Endothelial cell of umbilical vein (primary cell): ENCODE results near the gene DDX10. TPM values are rescaled to one million over a fixed set of nuclear protein-coding genes. Genes with fewer than 3 reads are reported as not detected.

Experiments used
- BruUV-seq: library from RNA; stranded (reverse); fragments of 400-500 nt; replicated peaks from 2 replicates; lab custom pipeline; 2021; lab: Mats Ljungman, UMichigan
- CTCF ChIA-PET: fragments of 300-600, 350-600 bp; sonication (Branson Sonifier 250); formaldehyde crosslinking; loops from one replicate; lab custom pipeline; 2021; ENCODE audit warnings: antibody characterized with exemption, inconsistent platforms; lab: Charles Lee
- POLR2A ChIA-PET: fragments of 300-600, 350-600 bp; sonication (Branson Sonifier 250); formaldehyde crosslinking; loops from one replicate; lab custom pipeline; 2021; ENCODE audit warnings: antibody characterized with exemption, inconsistent platforms; lab: Charles Lee
- DNase-seq: peaks from one replicate; pipeline ENCODE4 v3.0.0-alpha.2; 2011; ENCODE audit warnings: low read depth, low spot score
- FAIRE-seq: peaks from 2 replicates; lab custom pipeline; 2011; peaks lifted over from hg19 to GRCh38; lab: Jason Lieb, UNC
- H2AFZ ChIP-seq: 2 replicates; pipeline ENCODE4 v1.6.0; 2012; ENCODE audit warnings: low read depth, low read length, control low read depth, inconsistent platforms
- H3K27ac ChIP-seq: 2 replicates; pipeline ENCODE4 v1.5.1; 2011; ENCODE audit warnings: low read depth, mild to moderate bottlenecking, control low read depth, low read length, moderate library complexity; ENCODE audit not compliant: insufficient read depth
- H3K27me3 ChIP-seq, 2 experiments: 2 replicates each; pipeline versions ENCODE4 v1.6.0 to v1.6.1; 2011; ENCODE audit warnings: low read length in 2 of 2, mixed read lengths in 1 of 2; ENCODE audit not compliant: control insufficient read depth in 2 of 2, insufficient read depth in 2 of 2
- H3K36me3 ChIP-seq, 2 experiments: 2 replicates in 1 of 2; 3 replicates in 1 of 2; pipeline ENCODE4 v1.5.1; 2011; ENCODE audit warnings: low read length in 2 of 2, mild to moderate bottlenecking in 1 of 2, moderate library complexity in 1 of 2; ENCODE audit not compliant: control insufficient read depth in 2 of 2, insufficient read depth in 2 of 2; ENCODE audit errors: extremely low read depth in 1 of 2
- H3K4me1 ChIP-seq: 3 replicates; pipeline ENCODE4 v1.5.1; 2011; ENCODE audit warnings: mild to moderate bottlenecking, low read length; ENCODE audit not compliant: control insufficient read depth, insufficient read depth; ENCODE audit errors: extremely low read depth
- H3K4me2 ChIP-seq: 2 replicates; pipeline ENCODE4 v1.6.1; 2011; ENCODE audit warnings: low read length, control low read depth, mixed read lengths; ENCODE audit not compliant: insufficient read depth
- H3K4me3 ChIP-seq, 3 experiments: fragments of 200-600 bp in 1 of 3; sonication (generic), shearing (Covaris generic) in 1 of 3; replicated peaks in 1 of 3; 2 replicates each; pipeline ENCODE4 v1.5.1; 2011 to 2016; ENCODE audit warnings: control low read depth in 3 of 3, low read length in 3 of 3, mild to moderate bottlenecking in 2 of 3, inconsistent platforms in 1 of 3, low read depth in 1 of 3, moderate library complexity in 1 of 3; ENCODE audit not compliant: insufficient read depth in 1 of 3
- H3K79me2 ChIP-seq: 2 replicates; pipeline ENCODE4 v1.6.0; 2012; ENCODE audit warnings: low read length, inconsistent platforms; ENCODE audit not compliant: control insufficient read depth, insufficient read depth
- H3K9ac ChIP-seq: replicated peaks from 2 replicates; pipeline ENCODE3; 2011; ENCODE audit warnings: low read length, control low read depth; ENCODE audit not compliant: insufficient read depth; ENCODE audit errors: extremely low read depth
- H3K9me1 ChIP-seq: replicated peaks from 3 replicates; pipeline ENCODE4 v1.6.0; 2011; ENCODE audit warnings: mild to moderate bottlenecking, low read length; ENCODE audit not compliant: control insufficient read depth, insufficient read depth; ENCODE audit errors: extremely low read depth
- H3K9me3 ChIP-seq: replicated peaks from 2 replicates; pipeline ENCODE4 v1.5.1; 2012; ENCODE audit warnings: low read length, inconsistent platforms; ENCODE audit not compliant: control insufficient read depth, insufficient read depth
- H4K20me1 ChIP-seq: replicated peaks from 2 replicates; pipeline ENCODE3; 2011; ENCODE audit warnings: mild to moderate bottlenecking, low read length; ENCODE audit not compliant: control insufficient read depth, insufficient read depth; ENCODE audit errors: extremely low read depth
- EZH2 ChIP-seq: IDR thresholded peaks from 2 replicates; pipeline ENCODE4 v1.6.1; 2012; ENCODE audit warnings: borderline replicate concordance, low read depth, mild to moderate bottlenecking, moderate library complexity, low read length, inconsistent platforms; ENCODE audit not compliant: severe bottlenecking
- FOS ChIP-seq: IDR thresholded peaks from 2 replicates; pipeline ENCODE4 v1.6.1; 2011; ENCODE audit warnings: mild to moderate bottlenecking, low read length, moderate library complexity, borderline replicate concordance; ENCODE audit not compliant: insufficient read depth
- GATA2 ChIP-seq: IDR thresholded peaks from 2 replicates; pipeline ENCODE4 v1.7.0; 2011; ENCODE audit warnings: low read depth, mild to moderate bottlenecking, moderate library complexity, mixed read lengths, low read length; ENCODE audit not compliant: insufficient read length, insufficient read depth
- JUN ChIP-seq: IDR thresholded peaks from 2 replicates; pipeline ENCODE4 v1.6.1; 2011; ENCODE audit warnings: borderline replicate concordance, low read depth; ENCODE audit not compliant: insufficient read length, insufficient read depth
- MYC ChIP-seq: IDR thresholded peaks from one replicate; pipeline ENCODE4 v1.6.1; 2011; ENCODE audit warnings: mild to moderate bottlenecking, low read depth, low read length
- POLR2A ChIP-seq: IDR thresholded peaks from 2 replicates; pipeline ENCODE4 v1.6.1; 2012; ENCODE audit warnings: low read depth, mild to moderate bottlenecking, control low read depth, low read length
- POLR2AphosphoS5 ChIP-seq: IDR thresholded peaks from 2 replicates; pipeline ENCODE4 v1.6.1; 2012; ENCODE audit warnings: low read depth, mild to moderate bottlenecking, control low read depth, low read length, moderate library complexity; ENCODE audit not compliant: insufficient read depth
- dilution Hi-C: fragments of 300-500 bp; cut with MboI; formaldehyde crosslinking; loops from one replicate; pipeline ENCODE4 v1.15.0; 2019; ENCODE audit warnings: low sequenced_read_pairs; ENCODE audit not compliant: extremely low pct_ligation_motif_present
- intact Hi-C: fragments of 100-400 bp; cut with micrococcal nuclease; formaldehyde crosslinking; loops from one replicate; pipeline ENCODE4 v1.10.0; 2022
- polyA plus RNA-seq, 4 experiments: library from polyadenylated mRNA; depleted of rRNA in 3 of 4; stranded (reverse) in 3 of 4; unstranded in 1 of 4; fragments of >200 nt; gene quantifications; 2 replicates each; pipeline versions ENCODE4 v1.2.1 to v1.2.3, GENCODE V29; 2011 to 2012; ENCODE audit warnings: missing spikeins in 1 of 4
- total RNA-seq: library from RNA; stranded (reverse); gene quantifications from 2 replicates; pipeline ENCODE4 v1.2.3, GENCODE V29; 2021
- TF ChIP-seq, protein P1 (sequence below): IDR thresholded peaks from 2 replicates; pipeline ENCODE4 v1.6.1; 2011; ENCODE audit not compliant: insufficient read depth, insufficient read length
- TF ChIP-seq, protein P2 (sequence below), 2 donors: IDR thresholded peaks; 1 replicate in 1 of 2; 2 replicates in 1 of 2; pipeline ENCODE4 v1.5.1; 2011; ENCODE audit warnings: low read length in 2 of 2, mild to moderate bottlenecking in 2 of 2, moderate library complexity in 2 of 2, control low read depth in 1 of 2, inconsistent platforms in 1 of 2, low read depth in 1 of 2; ENCODE audit not compliant: insufficient read depth in 1 of 2; ENCODE audit errors: extremely low read depth in 1 of 2

DDX10 gene
- total and polyA plus RNA-seq, 2 donors (not counting 3 experiments of a cell fraction or from before 2014, with no cell fraction given): 29.8 to 35.2 TPM

DNA sequence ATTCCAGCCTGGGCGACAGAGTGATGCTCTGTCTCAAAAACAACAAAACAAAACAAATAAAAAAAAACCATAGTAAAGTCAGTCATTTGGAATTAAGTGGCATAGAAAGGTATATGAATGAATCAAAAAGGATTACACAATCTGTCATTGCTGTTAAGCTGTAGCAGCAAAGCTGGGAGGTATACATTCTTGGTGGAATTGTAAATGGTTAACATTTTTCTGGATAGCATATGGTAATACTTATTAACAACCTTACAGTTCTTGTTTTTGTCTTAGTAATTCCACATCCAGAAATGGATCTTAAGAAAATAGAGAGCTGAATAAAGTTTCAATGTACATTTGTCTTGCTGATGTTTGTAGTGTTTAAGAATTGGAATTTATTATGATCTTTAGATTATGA is 30.0 kb downstream of the DDX10 start:
- dilution Hi-C loops: no loop called here
- ChIA-PET POLR2A (no interaction called here), CTCF (interaction anchor here (1.0 to 1.2 kb wide), 3 partner anchors 175 to 1002 kb away, joined by 3 read pairs; no protein-coding TSS in a partner anchor)
- Histone ChIP-seq H3K4me1 (no peaks in the 10 kb centered on the region), H2AFZ (no peak overlapping the region), H3K79me2 (no peaks in the 10 kb centered on the region), H3K27ac (no peak overlapping the region), H3K36me3 (peaks cover 3 to 7% of the 10 kb centered on the region in 2 experiments), H3K9ac (no peak overlapping the region), H3K9me1 (no peaks in the 10 kb centered on the region), H3K9me3 (no peaks in the 10 kb centered on the region), H3K4me3 (no peak overlapping the region), H3K27me3 (no peaks in the 10 kb centered on the region), H3K4me2 (no peak overlapping the region), H4K20me1 (no peaks in the 10 kb centered on the region)
- intact Hi-C loops: loop anchor here (5.0 kb wide), 1 partner anchor 342 kb away; no protein-coding TSS in a partner anchor
- no peak for FAIRE-seq
- no TSS peak for BruUV-seq
- no peak for TF ChIP-seq GATA2
- no peak for TF ChIP-seq POLR2AphosphoS5
- TF ChIP-seq, protein P1, sequence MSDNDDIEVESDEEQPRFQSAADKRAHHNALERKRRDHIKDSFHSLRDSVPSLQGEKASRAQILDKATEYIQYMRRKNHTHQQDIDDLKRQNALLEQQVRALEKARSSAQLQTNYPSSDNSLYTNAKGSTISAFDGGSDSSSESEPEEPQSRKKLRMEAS: no peak
- TF ChIP-seq FOS: no peak
- TF ChIP-seq, protein P2, sequence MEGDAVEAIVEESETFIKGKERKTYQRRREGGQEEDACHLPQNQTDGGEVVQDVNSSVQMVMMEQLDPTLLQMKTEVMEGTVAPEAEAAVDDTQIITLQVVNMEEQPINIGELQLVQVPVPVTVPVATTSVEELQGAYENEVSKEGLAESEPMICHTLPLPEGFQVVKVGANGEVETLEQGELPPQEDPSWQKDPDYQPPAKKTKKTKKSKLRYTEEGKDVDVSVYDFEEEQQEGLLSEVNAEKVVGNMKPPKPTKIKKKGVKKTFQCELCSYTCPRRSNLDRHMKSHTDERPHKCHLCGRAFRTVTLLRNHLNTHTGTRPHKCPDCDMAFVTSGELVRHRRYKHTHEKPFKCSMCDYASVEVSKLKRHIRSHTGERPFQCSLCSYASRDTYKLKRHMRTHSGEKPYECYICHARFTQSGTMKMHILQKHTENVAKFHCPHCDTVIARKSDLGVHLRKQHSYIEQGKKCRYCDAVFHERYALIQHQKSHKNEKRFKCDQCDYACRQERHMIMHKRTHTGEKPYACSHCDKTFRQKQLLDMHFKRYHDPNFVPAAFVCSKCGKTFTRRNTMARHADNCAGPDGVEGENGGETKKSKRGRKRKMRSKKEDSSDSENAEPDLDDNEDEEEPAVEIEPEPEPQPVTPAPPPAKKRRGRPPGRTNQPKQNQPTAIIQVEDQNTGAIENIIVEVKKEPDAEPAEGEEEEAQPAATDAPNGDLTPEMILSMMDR (IDR thresholded peaks at IDR 0.05; ENCODE audit: extremely low read depth in 1 of 2, insufficient read depth in 1 of 2, low read depth in 1 of 2, low read length in 2 of 2): no peak
- no peak for TF ChIP-seq EZH2
- no peak for TF ChIP-seq JUN
- TF ChIP-seq POLR2A: no peak
- no peak for TF ChIP-seq MYC
- no peak for DNase-seq
